T-helper 17 cell (primary cell): Measurements from ENCODE around the gene ANKRD34A. TPM values are rescaled to one million over a fixed set of nuclear protein-coding genes. Genes with fewer than 3 reads are reported as not detected.

Experiments
- ATAC-seq: fragments of 150-1000 bp; cut with Tn5 transposase; 2 replicates; pipeline ENCODE4 v1.10.0; 2021; ENCODE audit warnings: mild to moderate bottlenecking, moderate library complexity
- DNase-seq, 3 donors: peaks; one replicate each; pipeline versions ENCODE4 v3.0.0 to v3.0.0-alpha.2; 2020 to 2021
- H3K9me3 ChIP-seq: one replicate; pipeline ENCODE4 v1.7.0; 2013; ENCODE audit warnings: low read length, mild to moderate bottlenecking; ENCODE audit not compliant: control insufficient read depth, poor library complexity, severe bottlenecking
- H3K27ac Mint-ChIP-seq: one replicate; pipeline ENCODE4 v1.8.0; 2022; ENCODE audit warnings: mild to moderate bottlenecking, moderate library complexity, mixed read lengths
- H3K27me3 Mint-ChIP-seq: one replicate; pipeline ENCODE4 v1.8.0; 2022; ENCODE audit warnings: mixed read lengths
- H3K36me3 Mint-ChIP-seq: one replicate; pipeline ENCODE4 v1.8.0; 2022; ENCODE audit warnings: low read depth, mixed read lengths
- H3K4me1 Mint-ChIP-seq: one replicate; pipeline ENCODE4 v1.8.0; 2022; ENCODE audit warnings: mild to moderate bottlenecking, mixed read lengths
- H3K4me3 Mint-ChIP-seq: one replicate; pipeline ENCODE4 v1.8.0; 2022; ENCODE audit warnings: mild to moderate bottlenecking, moderate library complexity, mixed read lengths
- total RNA-seq, 4 donors: library from RNA in 2 of 4; stranded (reverse) in 2 of 4; gene quantifications; one replicate each; pipeline ENCODE4 v1.2.3 and lab custom pipeline; 2022 to 2026

The ANKRD34A gene
- total RNA-seq, 2 donors from 2014 or later, result 0.70 to 1.7 TPM

GRCh38 chr1:145995148-145995881, 30.9 kb upstream of the ANKRD34A start:
- no peaks in the 10 kb centered on the region for H3K9me3 ChIP-seq
- peaks cover 67% of the 10 kb centered on the region for H3K4me1 Mint-ChIP-seq
- H3K36me3 Mint-ChIP-seq, result peaks cover 25% of the 10 kb centered on the region
- peak overlapping the region; percentile 97 for H3K27ac Mint-ChIP-seq
- ATAC-seq (no peak), DNase-seq (no peak)
- no peaks in the 10 kb centered on the region for H3K27me3 Mint-ChIP-seq
- peak overlapping the region; percentile 99 for H3K4me3 Mint-ChIP-seq

- ATAC-seq (no peak), DNase-seq (no peak)
- Mint-ChIP-seq H3K27ac (peak overlapping the region; percentile 97), H3K4me1 (peaks cover 63% of the 10 kb centered on the region), H3K36me3 (peaks cover 25% of the 10 kb centered on the region), H3K27me3 (no peaks in the 10 kb centered on the region), H3K4me3 (peak overlapping the region; percentile 99)
- no peaks in the 10 kb centered on the region for H3K9me3 ChIP-seq
These were observed 30.2 kb upstream of the ANKRD34A start for GRCh38 chr1:145994391-145995120.

- DNase-seq, result no peak
- no peaks in the 10 kb centered on the region for H3K27me3 Mint-ChIP-seq
- H3K9me3 ChIP-seq, result no peaks in the 10 kb centered on the region
- H3K4me1 Mint-ChIP-seq, result peaks cover 62% of the 10 kb centered on the region
- H3K36me3 Mint-ChIP-seq, result peaks cover 25% of the 10 kb centered on the region
- no peak for ATAC-seq
- H3K27ac Mint-ChIP-seq, result peak overlapping the region; percentile 97
- peak overlapping the region; percentile 99 for H3K4me3 Mint-ChIP-seq
These were observed 29.4 kb upstream of the ANKRD34A start for GRCh38 chr1:145993618-145994390.

- H3K9me3 ChIP-seq, result no peaks in the 10 kb centered on the region
- ATAC-seq, result no peak
- H3K4me3 Mint-ChIP-seq, result peak overlapping the region; percentile 99
- H3K27ac Mint-ChIP-seq, result peak overlapping the region; percentile 97
- no peak for DNase-seq
- H3K36me3 Mint-ChIP-seq, result peaks cover 25% of the 10 kb centered on the region
- H3K4me1 Mint-ChIP-seq, result peaks cover 62% of the 10 kb centered on the region
- no peaks in the 10 kb centered on the region for H3K27me3 Mint-ChIP-seq
These were observed 28.7 kb upstream of the ANKRD34A start for GRCh38 chr1:145992958-145993617.

- Mint-ChIP-seq H3K27ac (peak overlapping the region; percentile 97), H3K27me3 (no peaks in the 10 kb centered on the region), H3K4me1 (peaks cover 59% of the 10 kb centered on the region), H3K4me3 (peak overlapping the region; percentile 99), H3K36me3 (peaks cover 25% of the 10 kb centered on the region)
- ATAC-seq (no peak), DNase-seq (no peak)
- no peaks in the 10 kb centered on the region for H3K9me3 ChIP-seq
These were observed 28.1 kb upstream of the ANKRD34A start for GRCh38 chr1:145992502-145992936.

- H3K27me3 Mint-ChIP-seq, result no peaks in the 10 kb centered on the region
- ATAC-seq, result no peak
- no peak for DNase-seq
- H3K4me3 Mint-ChIP-seq, result peak overlapping the region; percentile 99
- peak overlapping the region; percentile 97 for H3K27ac Mint-ChIP-seq
- H3K4me1 Mint-ChIP-seq, result peaks cover 53% of the 10 kb centered on the region
- no peaks in the 10 kb centered on the region for H3K9me3 ChIP-seq
- peaks cover 25% of the 10 kb centered on the region for H3K36me3 Mint-ChIP-seq
These were observed 27.5 kb upstream of the ANKRD34A start for GRCh38 chr1:145991735-145992412.

GRCh38 chr1:145990249-145990855, 26.0 kb upstream of the ANKRD34A start:
- Mint-ChIP-seq H3K36me3 (peaks cover 18% of the 10 kb centered on the region), H3K27me3 (no peaks in the 10 kb centered on the region), H3K4me3 (peak overlapping the region; percentile 37), H3K4me1 (peaks cover 55% of the 10 kb centered on the region), H3K27ac (peak overlapping the region; percentile 97)
- no peak for ATAC-seq
- no peaks in the 10 kb centered on the region for H3K9me3 ChIP-seq
- DNase-seq, result no peak

GRCh38 chr1:145988773-145989172, 24.4 kb upstream of the ANKRD34A start:
- H3K9me3 ChIP-seq, result no peaks in the 10 kb centered on the region
- peaks cover 60% of the 10 kb centered on the region for H3K4me1 Mint-ChIP-seq
- H3K4me3 Mint-ChIP-seq, result peak overlapping the region; percentile 15
- peak overlapping the region; percentile 62 for H3K27ac Mint-ChIP-seq
- DNase-seq (no peak), ATAC-seq (peak; percentile 71)
- H3K27me3 Mint-ChIP-seq, result no peaks in the 10 kb centered on the region
- peaks cover 7% of the 10 kb centered on the region for H3K36me3 Mint-ChIP-seq

GRCh38 chr1:145987926-145988325, 23.6 kb upstream of the ANKRD34A start:
- DNase-seq (no peak), ATAC-seq (no peak)
- H3K36me3 Mint-ChIP-seq, result peaks cover 4% of the 10 kb centered on the region
- H3K27ac Mint-ChIP-seq, result peak overlapping the region; percentile 62
- H3K27me3 Mint-ChIP-seq, result no peaks in the 10 kb centered on the region
- H3K4me3 Mint-ChIP-seq, result no peak overlapping the region
- no peaks in the 10 kb centered on the region for H3K9me3 ChIP-seq
- H3K4me1 Mint-ChIP-seq, result peaks cover 62% of the 10 kb centered on the region

- Mint-ChIP-seq H3K27ac (no peak overlapping the region), H3K27me3 (no peaks in the 10 kb centered on the region), H3K4me1 (peaks cover 63% of the 10 kb centered on the region), H3K36me3 (no peaks in the 10 kb centered on the region), H3K4me3 (peak overlapping the region; percentile 62)
- DNase-seq, result no peak
- H3K9me3 ChIP-seq, result no peaks in the 10 kb centered on the region
- no peak for ATAC-seq
These were observed 22.2 kb upstream of the ANKRD34A start for GRCh38 chr1:145986551-145986950.

- ATAC-seq, result no peak
These were observed 21.4 kb upstream of the ANKRD34A start for GRCh38 chr1:145985502-145986439.

More at GRCh38 chr1:145985502-145986439, 21.4 kb upstream of the ANKRD34A start:
- DNase-seq, result no peak
- Mint-ChIP-seq H3K4me3 (peak overlapping the region; percentile 62), H3K4me1 (peaks cover 64% of the 10 kb centered on the region), H3K27ac (no peak overlapping the region), H3K36me3 (no peaks in the 10 kb centered on the region), H3K27me3 (no peaks in the 10 kb centered on the region)
- no peaks in the 10 kb centered on the region for H3K9me3 ChIP-seq
